NCI-H2227 treated with DMSO at 0.1 percent for 48 hours (cell line): ENCODE results near the gene HPDL.

Experiments used
- DNase-seq: peaks from one replicate; lab custom pipeline; 2025; lab: John Stamatoyannopoulos, UW

HPDL gene

DNA sequence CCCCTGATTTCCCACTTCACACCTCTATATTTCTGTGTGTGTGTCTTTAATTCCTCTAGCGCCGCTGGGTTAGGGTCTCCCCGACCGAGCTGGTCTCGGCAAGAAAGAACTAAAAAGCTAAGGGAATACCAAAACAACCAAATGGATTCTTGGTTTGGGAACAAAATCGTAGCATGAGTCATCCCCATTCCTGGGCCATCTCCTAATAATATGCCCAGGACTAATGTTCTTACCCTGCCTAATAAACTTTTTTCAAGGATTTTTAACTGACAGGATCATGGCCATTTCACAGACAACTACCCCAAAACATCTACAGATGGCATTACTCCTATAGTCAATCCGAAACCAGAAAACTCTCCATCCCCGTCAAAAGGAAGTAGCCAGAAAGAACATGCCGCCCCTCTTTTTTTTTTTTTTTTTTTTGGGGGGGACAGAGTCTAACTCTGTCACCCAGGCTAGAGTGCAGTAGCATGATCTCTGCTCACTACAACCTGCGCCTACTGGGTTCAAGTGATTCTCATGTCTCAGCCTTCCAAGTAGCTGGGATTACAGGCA, 4.1 kb upstream of the HPDL start:
- DNase-seq, result no peak

DNA sequence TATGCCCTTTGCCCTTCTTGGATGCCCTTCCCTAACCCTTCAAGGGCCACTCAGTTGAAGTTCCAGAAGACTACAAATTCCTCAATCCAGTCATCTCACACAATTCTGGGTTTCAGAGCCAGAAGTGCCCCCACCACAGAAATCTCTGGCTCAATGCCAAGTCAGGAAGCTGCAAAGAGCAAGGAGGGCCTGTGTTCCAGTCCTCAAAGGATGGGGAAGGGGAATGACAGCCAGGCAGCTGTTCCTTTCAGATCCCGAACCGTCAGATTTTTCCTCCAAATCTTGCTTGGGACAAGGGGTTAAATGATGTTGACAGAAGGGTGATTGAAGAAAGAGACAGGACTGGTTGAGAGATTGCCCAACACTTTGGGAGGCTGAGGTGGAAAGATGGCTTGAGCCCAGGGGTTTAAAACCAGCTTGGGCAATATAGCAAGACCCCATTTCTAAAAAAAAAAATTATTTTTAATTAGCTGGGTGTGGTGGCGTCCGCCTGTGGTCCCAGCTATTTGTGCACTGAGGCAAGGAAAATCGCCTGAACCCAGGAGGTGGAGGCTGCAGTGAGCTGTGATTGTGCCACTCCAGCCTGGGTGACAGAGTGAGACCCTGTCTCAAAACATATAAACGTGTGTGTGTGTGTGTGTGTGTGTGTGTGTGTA, 716 bp upstream of the HPDL start:
- DNase-seq, result no peak

- no peak for DNase-seq
Measured at GRCh38 chr1:45327644-45328515, 1.2 kb downstream of the HPDL start.

DNA sequence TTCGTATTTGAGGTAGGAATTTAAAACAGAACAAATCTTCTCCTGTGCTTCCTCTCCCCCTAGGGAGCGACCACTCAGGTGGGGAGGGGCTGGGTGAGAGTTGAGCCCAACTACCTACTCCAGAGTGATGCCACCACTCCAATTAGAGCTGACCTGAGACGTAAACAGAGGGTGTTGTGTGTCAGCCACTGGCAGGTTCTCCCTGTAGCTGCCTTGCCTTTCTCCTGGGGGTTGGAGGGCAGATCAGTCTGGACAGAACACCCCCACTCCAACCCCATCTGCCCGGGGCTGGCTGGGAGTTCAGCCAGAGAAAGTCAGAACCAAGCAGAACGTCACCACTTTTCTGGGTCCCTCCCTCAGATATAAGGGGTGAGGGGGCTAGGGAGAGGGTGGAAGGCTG, 2.0 kb downstream of the HPDL start:
- DNase-seq, result no peak

DNA sequence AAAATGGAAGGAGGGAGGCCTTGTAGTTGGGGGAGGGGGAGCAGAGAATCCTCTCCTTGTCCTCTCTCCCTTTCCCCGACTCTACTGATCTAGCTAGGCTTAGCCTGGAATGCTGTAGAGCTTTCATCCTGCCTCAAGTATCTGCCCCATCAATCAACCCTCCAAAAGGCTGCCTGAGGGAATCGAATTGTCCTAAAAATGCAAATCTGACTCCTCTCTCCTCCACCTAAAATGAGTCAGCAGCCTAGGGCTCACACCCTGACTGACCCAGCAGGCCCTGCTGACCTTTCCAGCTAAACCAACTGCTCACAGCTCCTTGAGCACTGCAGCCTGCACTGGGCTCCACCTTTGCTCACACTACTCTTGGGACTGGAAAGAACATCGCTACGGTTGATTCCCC, 2.8 kb downstream of the HPDL start:
- no peak for DNase-seq

- no peak for DNase-seq
Measured at GRCh38 chr1:45331436-45332345, 5.0 kb downstream of the HPDL start.

GRCh38 chr1:45332346-45332720, 5.6 kb downstream of the HPDL start:
- DNase-seq, result no peak

GRCh38 chr1:45334308-45335245, 7.9 kb downstream of the HPDL start:
- no peak for DNase-seq

DNA sequence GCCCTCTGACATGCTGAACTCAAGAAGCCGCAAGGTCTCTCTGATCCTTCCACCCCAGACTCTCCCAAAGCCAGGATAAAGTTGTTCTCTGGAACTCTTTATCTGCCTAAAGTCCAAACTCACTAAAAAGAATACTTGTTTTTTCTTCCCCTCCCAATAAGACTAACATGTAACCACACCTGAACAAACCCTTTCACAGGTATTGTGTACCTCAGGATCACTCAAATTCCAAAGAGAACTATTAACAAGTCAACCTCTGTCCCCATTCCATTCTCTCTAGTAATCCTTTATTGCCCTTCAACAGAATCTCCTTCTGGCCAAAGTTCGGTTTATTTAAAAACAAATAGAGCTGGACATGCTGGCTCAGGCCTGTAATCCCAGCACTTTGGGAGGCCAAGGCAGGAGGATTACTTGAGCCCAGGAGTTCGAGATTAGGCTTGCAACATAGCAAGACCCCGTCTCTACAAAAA, 9.2 kb downstream of the HPDL start:
- no peak for DNase-seq

DNA sequence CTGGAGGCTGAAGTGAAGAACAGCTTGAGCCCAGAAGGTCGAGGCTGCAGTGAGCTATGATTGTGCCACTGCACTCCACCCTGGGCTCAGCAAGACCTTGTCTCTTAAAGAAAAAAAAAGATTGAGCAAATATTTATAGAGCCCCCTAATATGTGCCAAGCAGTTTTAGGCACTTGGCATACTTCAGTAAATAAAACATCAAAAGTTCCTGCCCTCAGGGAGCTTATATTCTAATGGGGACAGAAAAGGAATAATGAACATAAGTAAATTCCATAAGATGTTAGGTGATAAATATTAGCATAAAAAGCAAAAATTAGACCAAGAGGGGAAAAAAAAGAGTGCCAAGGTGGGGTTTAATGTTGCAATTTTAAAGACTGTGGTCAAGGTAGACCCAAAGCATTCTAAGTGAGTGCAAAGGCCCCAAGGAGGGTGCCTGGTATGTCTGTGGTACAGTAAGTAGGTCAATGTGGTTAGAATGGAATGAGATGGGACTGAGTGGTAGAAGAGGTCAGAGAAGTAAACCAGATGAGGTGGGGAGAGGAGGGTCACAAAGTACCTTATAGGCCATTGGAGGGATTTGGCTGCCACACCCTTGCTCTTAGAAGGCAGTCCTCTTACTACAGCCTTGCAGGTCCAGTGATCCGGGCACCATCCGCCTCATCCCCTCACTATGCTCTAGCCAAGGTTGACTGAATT, 11.1 kb downstream of the HPDL start:
- DNase-seq, result no peak

GRCh38 chr1:45339789-45340558, 13.3 kb downstream of the HPDL start, which contains the start of the genes MUTYH and TOE1:
Gene MUTYH (minus strand): TSS chr1:45340440. CDS start chr1:45334505, 5,935 bp downstream.
Gene TOE1 (plus strand): TSS chr1:45340170. CDS start chr1:45340253, 83 bp downstream.
- DNase-seq, result peak; percentile 97

GRCh38 chr1:45340816-45341466, 14.2 kb downstream of the HPDL start:
- no peak for DNase-seq

DNA sequence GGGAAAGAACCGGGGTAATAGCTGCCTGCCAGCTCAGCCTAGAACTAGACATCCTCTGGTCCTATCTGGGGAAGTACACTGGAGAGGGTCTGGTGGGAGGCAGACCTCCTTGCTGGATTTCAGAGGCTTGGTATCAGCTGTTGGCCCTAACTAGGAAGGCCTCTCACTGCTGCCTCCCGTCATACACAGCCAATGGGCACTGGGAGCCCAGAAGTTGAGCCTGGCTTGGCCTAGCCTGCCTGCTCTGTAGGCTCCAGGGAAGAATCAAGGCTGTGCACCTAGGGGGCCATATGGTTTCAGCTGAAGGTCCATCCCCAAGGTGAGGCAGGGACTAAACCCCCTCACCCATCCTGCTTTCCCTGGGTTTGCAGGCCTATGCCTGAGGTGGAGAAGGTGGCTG, 17.8 kb downstream of the HPDL start:
- no peak for DNase-seq

GRCh38 chr1:45345014-45345413, 18.3 kb downstream of the HPDL start:
- no peak for DNase-seq

GRCh38 chr1:45346473-45346872, 19.8 kb downstream of the HPDL start:
- no peak for DNase-seq

DNA sequence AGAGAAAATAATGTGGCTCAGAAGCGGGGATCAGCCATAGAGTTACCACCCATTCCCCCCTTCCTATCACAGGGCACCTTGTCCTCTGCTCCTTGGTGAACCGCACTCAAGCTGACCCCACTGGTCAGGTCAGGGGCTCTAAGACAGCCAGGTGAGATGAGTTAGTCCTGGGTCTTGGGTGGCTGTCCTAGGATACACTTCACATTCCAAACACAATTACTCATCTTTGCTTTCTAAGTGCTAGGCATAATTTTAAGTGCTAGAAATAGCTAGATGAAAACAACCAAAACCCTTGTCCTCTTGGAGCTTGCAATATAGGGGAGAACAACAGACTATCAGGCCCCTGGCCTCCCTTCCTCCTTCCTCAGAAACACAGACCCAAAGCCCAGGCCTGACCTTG, 21.3 kb downstream of the HPDL start:
- no peak for DNase-seq

GRCh38 chr1:45348609-45348965, 21.9 kb downstream of the HPDL start:
- no peak for DNase-seq

DNA sequence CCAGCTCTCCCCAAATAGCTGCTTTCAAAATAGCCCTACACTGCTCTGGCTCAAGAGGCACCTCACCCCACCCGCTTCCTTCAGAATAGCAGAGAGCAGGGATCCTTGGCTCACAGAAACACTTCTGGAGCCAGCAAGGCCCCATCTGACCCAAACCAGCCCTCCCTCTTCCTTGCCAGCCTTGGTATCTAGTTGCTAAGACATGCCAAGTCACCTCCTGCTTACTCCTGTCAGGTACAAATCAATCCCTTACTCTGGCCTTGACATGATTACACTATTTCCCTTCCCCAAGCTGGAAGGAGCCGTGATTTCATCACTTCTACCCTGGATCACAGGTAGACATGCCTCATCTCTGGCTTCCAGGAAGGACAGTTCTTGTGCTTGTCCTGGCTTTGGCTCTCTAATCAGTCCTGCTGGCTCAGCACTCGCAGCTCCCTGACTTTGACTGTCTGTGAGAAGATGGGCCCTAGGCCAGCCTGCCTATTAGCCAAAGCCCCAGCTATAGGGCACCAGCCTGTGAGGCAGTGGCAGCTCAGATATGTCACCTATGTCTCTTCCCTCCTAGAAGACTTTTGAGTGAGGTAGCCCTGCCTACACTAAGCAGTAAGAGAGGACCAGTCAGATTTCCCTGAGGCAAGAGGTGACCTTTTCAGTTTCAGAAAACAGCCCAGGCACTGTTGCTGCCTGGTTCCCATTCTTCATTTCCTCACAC, 22.4 kb downstream of the HPDL start:
- DNase-seq, result no peak
